ENCODE results near the gene ACKR3. TPM values are rescaled to one million over a fixed set of nuclear protein-coding genes. Genes with fewer than 3 reads are reported as not detected.

ACKR3 gene
- total and polyA plus RNA-seq, 12 donors = 1.1 to 12.8 (median 1.9) TPM

DNA sequence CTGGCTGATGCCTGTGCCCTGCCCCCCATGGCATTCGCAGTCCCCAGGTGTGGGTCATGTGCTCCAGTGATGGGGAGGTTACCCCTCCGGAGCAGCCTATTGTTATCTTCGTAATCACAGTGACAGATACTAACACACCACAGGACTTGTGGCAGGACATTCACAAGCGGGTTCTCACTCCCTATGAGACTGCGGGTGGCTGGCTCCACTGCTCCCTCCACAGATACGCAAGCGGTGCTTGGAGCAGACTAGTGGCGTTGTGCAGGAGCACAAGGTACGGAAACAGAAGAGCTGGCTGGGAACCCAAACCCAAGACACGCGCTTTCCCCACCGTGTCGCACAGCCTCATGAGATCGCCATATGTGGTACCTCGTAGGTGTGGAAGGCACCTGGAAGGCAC lies 52.2 kb downstream of the ACKR3 start:
- no peak for DNase-seq
- Histone ChIP-seq H3K9me3 (replicated peaks in 1 of 3) (no peaks in the 10 kb centered on the region), H3K27ac (no peak overlapping the region), H3K4me3 (no peak overlapping the region), H3K36me3 (replicated peaks in 1 of 2) (no peaks in the 10 kb centered on the region), H3K4me1 (replicated peaks in 1 of 2) (no peaks in the 10 kb centered on the region), H3K27me3 (no peaks in the 10 kb centered on the region)
- intact Hi-C loops (cut with DNase I) = no loop called here
- TF ChIP-seq, protein P1, sequence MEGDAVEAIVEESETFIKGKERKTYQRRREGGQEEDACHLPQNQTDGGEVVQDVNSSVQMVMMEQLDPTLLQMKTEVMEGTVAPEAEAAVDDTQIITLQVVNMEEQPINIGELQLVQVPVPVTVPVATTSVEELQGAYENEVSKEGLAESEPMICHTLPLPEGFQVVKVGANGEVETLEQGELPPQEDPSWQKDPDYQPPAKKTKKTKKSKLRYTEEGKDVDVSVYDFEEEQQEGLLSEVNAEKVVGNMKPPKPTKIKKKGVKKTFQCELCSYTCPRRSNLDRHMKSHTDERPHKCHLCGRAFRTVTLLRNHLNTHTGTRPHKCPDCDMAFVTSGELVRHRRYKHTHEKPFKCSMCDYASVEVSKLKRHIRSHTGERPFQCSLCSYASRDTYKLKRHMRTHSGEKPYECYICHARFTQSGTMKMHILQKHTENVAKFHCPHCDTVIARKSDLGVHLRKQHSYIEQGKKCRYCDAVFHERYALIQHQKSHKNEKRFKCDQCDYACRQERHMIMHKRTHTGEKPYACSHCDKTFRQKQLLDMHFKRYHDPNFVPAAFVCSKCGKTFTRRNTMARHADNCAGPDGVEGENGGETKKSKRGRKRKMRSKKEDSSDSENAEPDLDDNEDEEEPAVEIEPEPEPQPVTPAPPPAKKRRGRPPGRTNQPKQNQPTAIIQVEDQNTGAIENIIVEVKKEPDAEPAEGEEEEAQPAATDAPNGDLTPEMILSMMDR (IDR thresholded peaks at IDR 0.05) = no peak
- no peak for TF ChIP-seq POLR2A (IDR thresholded peaks at IDR 0.05)
- WGBS, 4 donors = 87 to 89% (median 89%) methylated on average over 10 to 15 of the region's 15 CpGs

DNA sequence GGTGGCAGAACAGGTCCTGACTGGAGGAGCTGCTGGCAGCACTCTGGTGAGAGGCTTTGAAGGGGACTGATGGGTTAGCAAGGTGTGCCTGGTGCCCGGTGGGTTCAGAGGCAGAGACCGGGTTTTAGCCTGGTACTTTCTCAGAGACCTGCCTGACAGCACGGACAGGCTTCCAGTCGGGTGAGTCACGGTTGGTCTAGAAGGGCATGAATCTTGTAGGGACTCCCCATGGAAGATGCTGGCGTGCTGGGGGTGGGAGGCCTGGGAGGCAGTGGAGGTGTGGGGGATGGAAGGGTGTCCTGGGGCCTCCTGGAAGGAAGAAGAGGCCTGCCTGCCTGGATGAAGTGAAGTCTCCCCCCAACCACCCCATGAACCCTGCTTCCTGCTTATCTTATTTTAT lies 52.6 kb downstream of the ACKR3 start:
- TF ChIP-seq, protein P1 (IDR thresholded peaks at IDR 0.05) = no peak
- no peak for TF ChIP-seq POLR2A (IDR thresholded peaks at IDR 0.05)
- Histone ChIP-seq H3K36me3 (replicated peaks in 1 of 2) (no peaks in the 10 kb centered on the region), H3K4me3 (no peak overlapping the region), H3K9me3 (replicated peaks in 1 of 3) (no peaks in the 10 kb centered on the region), H3K27me3 (no peaks in the 10 kb centered on the region), H3K4me1 (replicated peaks in 1 of 2) (no peaks in the 10 kb centered on the region), H3K27ac (no peak overlapping the region)
- intact Hi-C loops (cut with DNase I) = no loop called here
- DNase-seq = no peak
- 83 to 94% (median 89%) methylated on average over 5 to 6 of the region's 6 CpGs for WGBS, 4 donors

DNA sequence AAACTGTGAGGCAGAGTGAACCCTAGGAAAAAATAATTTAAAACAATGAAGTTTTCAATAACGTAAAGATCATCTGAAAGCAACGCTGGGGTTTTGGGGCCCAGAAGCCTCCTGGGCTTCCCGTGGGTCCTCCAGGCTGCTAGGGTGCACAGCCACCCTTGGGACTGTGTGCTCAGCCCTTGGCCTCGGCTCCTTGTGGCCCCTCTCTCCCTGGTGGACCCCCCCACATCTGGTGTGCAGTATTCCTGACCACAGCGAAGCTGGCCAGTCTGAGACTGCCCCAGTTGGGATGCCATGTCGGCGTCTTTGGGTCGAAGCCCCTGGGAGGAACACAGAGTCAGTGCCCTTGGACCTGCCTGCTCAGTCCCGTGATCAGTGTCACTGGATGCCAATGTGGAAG lies 53.0 kb downstream of the ACKR3 start:
- no peak for TF ChIP-seq POLR2A (IDR thresholded peaks at IDR 0.05)
- TF ChIP-seq, protein P1 (IDR thresholded peaks at IDR 0.05) = no peak
- Histone ChIP-seq H3K36me3 (replicated peaks in 1 of 2) (no peaks in the 10 kb centered on the region), H3K27me3 (no peaks in the 10 kb centered on the region), H3K9me3 (replicated peaks in 1 of 3) (no peaks in the 10 kb centered on the region), H3K4me3 (no peak overlapping the region), H3K4me1 (replicated peaks in 1 of 2) (no peaks in the 10 kb centered on the region), H3K27ac (no peak overlapping the region)
- no peak for DNase-seq
- WGBS, 4 donors = 74 to 87% (median 83%) methylated on average over 5 to 9 of the region's 9 CpGs
- intact Hi-C loops (cut with DNase I) = no loop called here

DNA sequence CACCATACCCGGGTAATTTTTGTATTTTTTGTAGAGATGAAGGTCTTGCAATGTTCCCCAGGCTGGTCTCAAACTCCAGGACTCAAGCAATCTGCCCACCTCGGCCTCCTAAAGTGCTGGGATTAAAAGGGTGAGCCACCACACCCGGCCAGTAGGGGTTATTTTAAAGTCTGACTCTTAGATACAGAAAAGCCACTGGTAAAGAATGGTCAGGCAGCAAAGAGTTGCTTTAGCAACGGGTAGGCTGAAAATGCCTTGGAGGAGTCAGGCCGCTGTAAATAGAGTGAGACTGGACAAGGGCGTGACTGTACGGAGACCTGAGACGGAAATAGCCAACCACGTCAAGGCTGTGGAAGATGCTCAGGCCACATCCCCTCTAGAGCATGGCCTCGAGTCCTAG lies 54.2 kb downstream of the ACKR3 start:
- DNase-seq = no peak
- Histone ChIP-seq H3K9me3 (replicated peaks in 1 of 3) (no peaks in the 10 kb centered on the region), H3K4me1 (replicated peaks in 1 of 2) (no peaks in the 10 kb centered on the region), H3K27ac (no peak overlapping the region), H3K36me3 (replicated peaks in 1 of 2) (no peaks in the 10 kb centered on the region), H3K27me3 (no peaks in the 10 kb centered on the region), H3K4me3 (no peak overlapping the region)
- intact Hi-C loops (cut with DNase I) = no loop called here
- TF ChIP-seq POLR2A (IDR thresholded peaks at IDR 0.05) = no peak
- TF ChIP-seq, protein P1 (IDR thresholded peaks at IDR 0.05) = no peak
- WGBS, 4 donors = 84 to 90% (median 87%) methylated on average over 10 of the region's 10 CpGs
